ENCODE measurements around the gene HCRTR1.

- TF ChIP-seq POLR2A (IDR thresholded peaks at IDR 0.05) (no peak), CTCF (IDR thresholded peaks at IDR 0.05) (no peak)
Observed at GRCh38 chr1:31573261-31573660, 44.2 kb upstream of the HCRTR1 start.
